HepG2 (cell line): ENCODE measurements around the gene TXN2. TPM values are rescaled to one million over a fixed set of nuclear protein-coding genes. Genes with fewer than 3 reads are reported as not detected.

Source experiments
- AGO2 ChIP-seq: fragments of 200-400 bp; formaldehyde crosslinking; optimal IDR thresholded peaks from 2 replicates; pipeline ENCODE3; 2017; ENCODE audit warnings: mild to moderate bottlenecking, low read depth, low read length, moderate library complexity
- ARID5B ChIP-seq: IDR thresholded peaks from 2 replicates; pipeline ENCODE4 v1.4.0; 2020; ENCODE audit warnings: mild to moderate bottlenecking, missing genetic modification reagents
- CHD2 ChIP-seq: IDR thresholded peaks from 2 replicates; pipeline ENCODE4 v1.6.1; 2011; ENCODE audit warnings: low read depth, low read length, improper control_type of control experiment
- NCOA1 ChIP-seq: sonication (generic); formaldehyde crosslinking; IDR thresholded peaks from 2 replicates; pipeline ENCODE4 v1.9.0; 2021; ENCODE audit warnings: missing genetic modification reagents
- SRY ChIP-seq: sonication (generic); formaldehyde crosslinking; IDR thresholded peaks from 2 replicates; pipeline ENCODE4 v1.8.0; 2022; ENCODE audit warnings: mild to moderate bottlenecking, missing genetic modification reagents
- ZFP82 ChIP-seq: sonication (generic); formaldehyde crosslinking; IDR thresholded peaks from 2 replicates; pipeline ENCODE4 v1.5.1; 2020; ENCODE audit warnings: mild to moderate bottlenecking, missing genetic modification reagents, borderline replicate concordance
- ZFP91 ChIP-seq: sonication (generic); formaldehyde crosslinking; IDR thresholded peaks from 2 replicates; pipeline ENCODE4 v1.9.0; 2022; ENCODE audit warnings: missing genetic modification reagents, mild to moderate bottlenecking, borderline replicate concordance
- ZNF230 ChIP-seq: sonication (generic); formaldehyde crosslinking; IDR thresholded peaks from 2 replicates; pipeline ENCODE4 v1.4.0; 2020; ENCODE audit warnings: mild to moderate bottlenecking, missing genetic modification reagents
- ZNF687 ChIP-seq: sonication (generic); formaldehyde crosslinking; IDR thresholded peaks from 2 replicates; pipeline ENCODE4 v1.5.1; 2020; ENCODE audit warnings: mild to moderate bottlenecking, missing genetic modification reagents, moderate library complexity
- ZNF780A ChIP-seq: sonication (generic); formaldehyde crosslinking; IDR thresholded peaks from 2 replicates; pipeline ENCODE4 v1.8.0; 2022; ENCODE audit warnings: mild to moderate bottlenecking, missing genetic modification reagents, moderate library complexity
- ZSCAN29 ChIP-seq: sonication (generic); formaldehyde crosslinking; conservative IDR thresholded peaks from 2 replicates; pipeline ENCODE4 v1.4.0; 2020; ENCODE audit warnings: mild to moderate bottlenecking, missing genetic modification reagents
- polyA plus RNA-seq, 8 experiments: library from polyadenylated mRNA; depleted of rRNA in 3 of 8; stranded (reverse) in 7 of 8; unstranded in 1 of 8; fragments of >200 nt; fragmentation: Illumina TruSeq in 4 of 8; extraction: Trizol in 4 of 8; gene quantifications; 2 replicates each; pipeline versions ENCODE4 v1.2.1 to v1.2.3, GENCODE V29; 2011 to 2016; ENCODE audit warnings: low read depth in 4 of 8, missing spikeins in 1 of 8, mixed read lengths in 1 of 8; ENCODE audit not compliant: insufficient read depth in 1 of 8
- total RNA-seq, 5 experiments: library from RNA; depleted of rRNA; stranded (reverse); fragments of >200 nt; fragmentation: Illumina TruSeq; extraction: Trizol; gene quantifications; 2 replicates each; pipeline ENCODE4 v1.2.3, GENCODE V29; 2016; ENCODE audit warnings: low read depth in 1 of 5
- TF ChIP-seq, protein P1 (sequence below): sonication (generic); formaldehyde crosslinking; IDR thresholded peaks from 2 replicates; pipeline ENCODE4 v1.4.0; 2020; ENCODE audit warnings: missing genetic modification reagents
- TF ChIP-seq, protein P2 (sequence below): sonication (generic); formaldehyde crosslinking; IDR thresholded peaks from 2 replicates; pipeline ENCODE4 v1.5.0; 2020; ENCODE audit warnings: missing genetic modification reagents
- TF ChIP-seq, protein P3 (sequence below): sonication (generic); formaldehyde crosslinking; IDR thresholded peaks from 2 replicates; pipeline ENCODE4 v1.9.0; 2022; ENCODE audit warnings: low read depth, missing genetic modification reagents

TXN2 gene
- total and polyA plus RNA-seq, 2 of the 13 experiments (the other 11 are each of a cell fraction or from before 2014, with no cell fraction given): 41.4 to 109 TPM

DNA sequence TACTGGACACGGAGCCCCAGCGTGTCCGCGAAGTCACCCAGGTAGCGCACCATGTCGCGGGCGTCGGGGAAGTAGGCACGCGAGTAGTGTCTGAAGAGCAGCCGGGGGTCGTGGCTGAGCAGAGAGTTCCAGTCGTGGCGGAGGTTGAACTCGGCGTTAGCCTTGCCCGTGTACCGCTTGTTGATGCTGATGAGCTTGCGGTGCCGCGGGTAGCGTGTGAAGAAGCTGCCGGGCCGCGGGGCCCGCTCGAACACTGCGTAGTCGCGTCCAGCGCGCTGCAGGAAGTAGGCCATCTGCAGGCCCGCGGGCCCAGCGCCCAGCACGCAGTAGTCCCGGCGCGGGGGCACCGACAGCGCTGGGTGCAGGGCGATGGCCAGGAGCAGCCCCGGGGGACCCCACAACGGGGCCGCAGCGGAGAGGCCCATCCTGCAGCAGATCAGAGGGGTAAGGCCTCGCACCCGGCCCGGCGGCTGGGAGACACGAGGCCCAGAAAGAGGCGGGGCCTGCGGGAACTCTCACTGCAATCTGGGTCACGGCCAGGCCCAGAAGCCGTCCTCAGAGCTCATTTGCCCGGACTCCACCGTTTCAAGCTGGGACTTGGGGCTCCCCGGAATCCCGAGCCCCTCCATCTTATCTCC lies 24.7 kb upstream of the TXN2 start (continued):
- TF ChIP-seq ZNF687 (no peak), ZFP82 (CRISPR knock-in tag) (no peak), ZSCAN29 (CRISPR knock-in tag) (no peak), CHD2 (no peak), NCOA1 (CRISPR knock-in tag) (peak; percentile 8; the same call in 1 of the 2 replicates), ZNF230 (CRISPR knock-in tag) (peak; percentile 17; the same call in 1 of the 2 replicates), ZNF780A (no peak), AGO2 (no peak), SRY (CRISPR knock-in tag) (no peak), ARID5B (CRISPR knock-in tag) (no peak), ZFP91 (no peak; the same call in 1 of the 2 replicates)
- TF ChIP-seq, protein P1, sequence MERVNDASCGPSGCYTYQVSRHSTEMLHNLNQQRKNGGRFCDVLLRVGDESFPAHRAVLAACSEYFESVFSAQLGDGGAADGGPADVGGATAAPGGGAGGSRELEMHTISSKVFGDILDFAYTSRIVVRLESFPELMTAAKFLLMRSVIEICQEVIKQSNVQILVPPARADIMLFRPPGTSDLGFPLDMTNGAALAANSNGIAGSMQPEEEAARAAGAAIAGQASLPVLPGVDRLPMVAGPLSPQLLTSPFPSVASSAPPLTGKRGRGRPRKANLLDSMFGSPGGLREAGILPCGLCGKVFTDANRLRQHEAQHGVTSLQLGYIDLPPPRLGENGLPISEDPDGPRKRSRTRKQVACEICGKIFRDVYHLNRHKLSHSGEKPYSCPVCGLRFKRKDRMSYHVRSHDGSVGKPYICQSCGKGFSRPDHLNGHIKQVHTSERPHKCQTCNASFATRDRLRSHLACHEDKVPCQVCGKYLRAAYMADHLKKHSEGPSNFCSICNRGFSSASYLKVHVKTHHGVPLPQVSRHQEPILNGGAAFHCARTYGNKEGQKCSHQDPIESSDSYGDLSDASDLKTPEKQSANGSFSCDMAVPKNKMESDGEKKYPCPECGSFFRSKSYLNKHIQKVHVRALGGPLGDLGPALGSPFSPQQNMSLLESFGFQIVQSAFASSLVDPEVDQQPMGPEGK: no peak
- TF ChIP-seq, protein P2, sequence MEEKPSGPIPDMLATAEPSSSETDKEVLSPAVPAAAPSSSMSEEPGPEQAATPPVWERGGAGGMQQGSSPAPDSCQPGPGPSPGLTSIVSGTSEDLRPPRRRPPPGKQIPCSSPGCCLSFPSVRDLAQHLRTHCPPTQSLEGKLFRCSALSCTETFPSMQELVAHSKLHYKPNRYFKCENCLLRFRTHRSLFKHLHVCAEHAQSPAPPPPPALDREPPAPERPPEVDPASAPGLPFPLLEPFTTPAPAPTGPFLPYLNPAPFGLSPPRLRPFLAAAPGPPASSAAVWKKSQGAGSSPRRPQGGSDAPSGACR (CRISPR knock-in tag): no peak
- TF ChIP-seq, protein P3, sequence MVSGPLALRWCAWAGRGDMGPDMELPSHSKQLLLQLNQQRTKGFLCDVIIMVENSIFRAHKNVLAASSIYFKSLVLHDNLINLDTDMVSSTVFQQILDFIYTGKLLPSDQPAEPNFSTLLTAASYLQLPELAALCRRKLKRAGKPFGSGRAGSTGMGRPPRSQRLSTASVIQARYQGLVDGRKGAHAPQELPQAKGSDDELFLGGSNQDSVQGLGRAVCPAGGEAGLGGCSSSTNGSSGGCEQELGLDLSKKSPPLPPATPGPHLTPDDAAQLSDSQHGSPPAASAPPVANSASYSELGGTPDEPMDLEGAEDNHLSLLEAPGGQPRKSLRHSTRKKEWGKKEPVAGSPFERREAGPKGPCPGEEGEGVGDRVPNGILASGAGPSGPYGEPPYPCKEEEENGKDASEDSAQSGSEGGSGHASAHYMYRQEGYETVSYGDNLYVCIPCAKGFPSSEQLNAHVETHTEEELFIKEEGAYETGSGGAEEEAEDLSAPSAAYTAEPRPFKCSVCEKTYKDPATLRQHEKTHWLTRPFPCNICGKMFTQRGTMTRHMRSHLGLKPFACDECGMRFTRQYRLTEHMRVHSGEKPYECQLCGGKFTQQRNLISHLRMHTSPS: no peak; the same call in 1 of the 2 replicates
